HTR-8/SVneo (cell line): Measurements from ENCODE around the gene AQR.
"Not testable (repeated sequence)": the region's sequence is repeated elsewhere in the genome, so short reads cannot be mapped to it uniquely, and the experiment has no call there.

ENCODE experiments used
- DNase-seq: peaks from one replicate; pipeline ENCODE4 v3.0.0; 2011; ENCODE audit warnings: low spot score, mixed read lengths; ENCODE audit not compliant: insufficient read length
- FAIRE-seq: peaks from 2 replicates; lab custom pipeline; 2011; peaks lifted over from hg19 to GRCh38; lab: Jason Lieb, UNC

Gene AQR

DNA sequence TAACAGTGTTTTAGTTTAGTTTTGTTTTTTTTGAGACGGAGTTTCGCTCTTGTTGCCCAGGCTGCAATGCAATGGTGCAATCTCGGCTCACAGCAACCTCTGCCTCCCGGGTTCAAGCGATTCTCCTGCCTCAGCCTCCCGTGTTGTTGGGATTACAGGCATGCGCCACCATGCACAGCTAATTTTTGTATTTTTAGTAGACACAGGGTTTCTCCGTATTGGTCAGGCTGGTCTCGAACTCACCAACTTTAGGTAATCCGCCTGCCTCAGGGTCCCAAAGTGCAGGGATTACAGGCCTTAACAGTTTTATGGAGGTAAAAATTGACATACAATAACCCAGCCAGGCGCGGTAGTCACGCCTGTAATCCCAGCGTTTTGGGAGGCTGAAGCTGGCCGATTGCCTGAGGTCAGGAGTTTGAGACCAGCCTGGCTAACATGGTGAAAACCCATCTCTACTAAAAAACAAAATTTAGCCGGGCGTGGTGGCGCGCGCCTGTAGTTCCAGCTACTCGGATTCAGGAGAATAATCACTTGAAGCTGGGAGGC lies 629 bp upstream of the AQR start:
- not testable (repeated sequence) for DNase-seq, FAIRE-seq

DNA sequence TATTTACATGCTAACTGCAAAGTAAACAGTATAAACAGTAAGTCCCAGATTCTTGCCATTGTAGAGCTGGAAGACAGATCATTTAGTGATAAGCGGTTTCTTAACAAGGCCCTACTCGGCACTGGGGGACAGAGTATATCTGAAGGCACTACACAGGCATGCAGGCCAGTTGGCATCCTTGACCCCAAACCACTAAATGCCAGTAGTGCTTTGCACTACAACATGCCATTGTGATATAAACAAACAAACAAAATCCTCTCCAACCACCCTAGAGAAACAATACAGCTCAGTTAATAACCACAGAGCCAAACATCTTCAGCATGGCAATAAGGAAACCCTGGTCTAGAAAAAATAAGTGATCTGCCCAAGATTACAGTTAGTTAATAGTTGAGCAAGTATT lies 5.3 kb downstream of the AQR start:
- FAIRE-seq: no peak
- no peak for DNase-seq

DNA sequence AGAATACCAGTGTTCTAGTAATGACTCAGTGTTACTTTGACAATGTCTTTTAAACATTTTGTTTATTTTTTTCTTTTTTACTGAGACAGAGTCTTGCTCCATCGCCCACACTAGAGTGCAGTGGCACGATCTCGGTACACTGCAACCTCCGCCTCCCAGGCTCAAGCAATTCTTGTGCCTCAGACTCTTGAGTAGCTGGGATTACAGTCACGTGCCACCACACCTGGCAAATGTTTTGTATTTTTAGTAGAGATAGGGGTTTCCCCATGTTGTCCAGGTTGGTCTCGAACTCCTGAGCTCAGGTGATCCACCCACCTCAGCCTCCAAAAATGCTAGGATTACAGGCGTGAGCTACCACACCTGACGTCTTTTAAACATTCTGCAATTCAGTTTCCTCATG lies 15.7 kb downstream of the AQR start:
- FAIRE-seq (no peak), DNase-seq (no peak)

DNA sequence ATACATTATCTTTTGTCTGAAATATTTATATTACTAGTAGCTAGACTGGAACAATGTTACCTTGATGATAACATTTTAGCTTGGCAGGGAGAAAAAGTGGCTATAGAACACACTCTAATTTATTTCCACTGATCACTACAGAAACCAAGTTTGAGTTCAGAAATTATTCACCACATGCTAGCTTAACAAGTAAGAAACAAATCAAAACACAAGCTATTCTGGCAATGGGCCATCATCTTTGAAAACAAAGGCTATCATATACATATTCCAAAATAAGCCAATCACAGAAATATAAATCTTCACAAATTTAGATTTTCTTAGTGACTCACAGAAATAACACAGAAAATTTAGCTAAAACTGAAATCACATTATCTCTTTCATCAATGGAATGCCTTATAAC lies 17.1 kb downstream of the AQR start:
- no peak for FAIRE-seq
- no peak for DNase-seq

DNA sequence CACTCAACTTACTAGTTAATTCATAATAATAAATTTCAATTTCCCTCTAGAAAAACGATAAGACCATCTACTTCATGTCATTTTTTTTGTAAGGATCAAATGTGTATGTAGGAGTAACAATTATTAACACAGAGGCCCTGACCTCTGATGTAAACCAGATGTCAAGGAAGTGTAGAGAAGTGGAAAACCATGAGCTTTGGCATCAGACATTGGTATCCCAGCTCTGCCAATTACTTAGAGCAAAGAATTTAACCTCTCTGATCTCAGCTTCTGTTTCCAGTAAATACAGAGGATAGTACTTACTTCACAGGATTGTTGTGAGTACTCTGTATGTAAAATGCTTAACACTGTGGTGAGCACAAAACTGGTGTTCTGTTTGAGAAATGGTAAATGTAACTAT lies 17.5 kb downstream of the AQR start:
- FAIRE-seq: no peak
- no peak for DNase-seq

DNA sequence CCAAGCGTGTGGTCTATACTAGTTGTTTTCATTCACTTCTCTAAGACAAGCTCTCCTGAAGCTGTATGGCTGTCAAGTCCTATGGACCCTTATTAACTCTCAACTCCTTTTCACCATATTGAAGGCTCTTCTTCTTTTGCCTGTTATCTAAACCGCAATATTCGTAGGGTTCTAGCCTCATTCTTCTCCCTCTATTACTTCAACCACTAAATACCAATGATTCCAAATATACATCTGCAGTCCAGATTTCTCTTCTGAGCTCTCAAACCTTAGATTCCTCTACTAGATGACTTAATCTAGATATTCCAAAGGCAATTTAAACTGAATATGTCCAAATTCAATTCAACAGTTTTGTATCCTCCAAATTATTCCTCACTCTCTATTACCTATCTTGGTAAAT lies 24.6 kb downstream of the AQR start:
- FAIRE-seq (no peak), DNase-seq (no peak)

DNA sequence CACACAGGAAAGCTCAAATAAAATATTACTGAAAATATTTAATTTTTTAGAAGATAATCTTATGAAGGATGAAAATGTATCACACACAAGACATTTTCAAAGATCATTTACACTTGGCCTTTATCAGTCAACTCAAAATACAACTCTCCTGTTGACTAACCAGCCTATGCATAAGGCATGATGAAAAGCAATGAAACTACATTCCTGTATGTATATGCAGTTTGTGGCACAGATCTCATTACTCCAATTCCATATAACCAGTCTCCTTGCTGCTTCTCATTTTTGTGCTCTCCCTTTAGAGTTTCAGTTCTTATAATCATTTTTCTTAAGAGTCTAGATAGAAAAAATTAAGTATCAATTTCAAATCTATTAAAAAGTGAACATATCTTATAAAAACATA lies 25.8 kb downstream of the AQR start:
- FAIRE-seq (no peak), DNase-seq (no peak)

DNA sequence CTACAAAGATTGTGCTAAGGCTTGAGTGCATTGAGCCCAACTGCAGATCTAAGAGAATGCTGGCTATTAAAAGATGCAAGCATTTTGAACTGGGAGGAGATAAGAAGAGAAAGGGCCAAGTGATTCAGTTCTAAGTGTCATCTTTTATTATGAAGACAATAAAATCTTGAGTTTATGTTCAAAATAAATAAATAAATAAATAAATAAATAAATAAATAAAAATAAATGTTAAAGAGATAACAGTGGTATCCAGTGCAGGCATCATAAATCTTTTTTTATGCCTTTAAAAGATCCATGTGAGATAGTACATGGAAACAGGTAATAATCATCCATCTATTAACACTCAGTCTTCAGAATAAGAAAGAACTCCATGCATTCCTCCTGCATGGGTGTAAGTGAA lies 26.3 kb downstream of the AQR start:
- not testable (repeated sequence) for DNase-seq, FAIRE-seq

DNA sequence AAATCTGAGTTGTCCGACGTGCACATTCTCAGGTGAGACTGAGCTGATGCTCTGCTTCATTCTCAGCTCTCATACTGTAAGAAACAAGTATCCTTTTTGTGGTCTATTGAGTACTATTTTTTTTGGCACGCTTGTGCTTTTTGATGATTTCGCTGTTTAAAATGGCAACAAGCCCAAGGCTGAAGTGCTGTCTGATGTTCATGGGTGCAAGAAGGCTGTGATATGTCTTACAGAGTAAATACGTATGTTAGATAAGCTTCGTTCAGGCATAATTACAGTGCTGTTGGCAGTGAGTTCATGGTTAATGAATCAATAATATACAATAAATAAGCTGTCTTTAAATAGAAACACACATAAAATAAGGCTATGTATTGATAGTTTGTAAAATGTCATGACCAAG lies 27.2 kb downstream of the AQR start:
- DNase-seq (no peak), FAIRE-seq (no peak)

DNA sequence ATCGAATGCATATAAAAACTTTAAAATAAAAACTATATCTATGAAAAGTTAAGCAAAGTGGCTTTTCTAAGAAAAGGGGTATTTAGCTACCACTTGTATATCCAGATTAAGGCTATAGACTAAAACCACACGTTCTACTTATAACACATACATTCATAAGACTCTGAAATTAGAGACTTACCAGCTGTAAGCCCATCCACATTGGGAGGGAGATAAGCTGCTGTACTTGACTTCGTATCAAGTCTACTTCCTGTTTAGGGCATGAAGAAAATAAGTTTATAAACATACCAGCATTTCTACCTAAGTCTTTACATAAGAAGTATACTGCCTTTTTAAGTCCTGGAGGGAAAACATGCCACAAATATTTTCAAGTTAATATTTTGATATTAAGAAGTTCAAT lies 27.7 kb downstream of the AQR start:
- no peak for FAIRE-seq

DNA sequence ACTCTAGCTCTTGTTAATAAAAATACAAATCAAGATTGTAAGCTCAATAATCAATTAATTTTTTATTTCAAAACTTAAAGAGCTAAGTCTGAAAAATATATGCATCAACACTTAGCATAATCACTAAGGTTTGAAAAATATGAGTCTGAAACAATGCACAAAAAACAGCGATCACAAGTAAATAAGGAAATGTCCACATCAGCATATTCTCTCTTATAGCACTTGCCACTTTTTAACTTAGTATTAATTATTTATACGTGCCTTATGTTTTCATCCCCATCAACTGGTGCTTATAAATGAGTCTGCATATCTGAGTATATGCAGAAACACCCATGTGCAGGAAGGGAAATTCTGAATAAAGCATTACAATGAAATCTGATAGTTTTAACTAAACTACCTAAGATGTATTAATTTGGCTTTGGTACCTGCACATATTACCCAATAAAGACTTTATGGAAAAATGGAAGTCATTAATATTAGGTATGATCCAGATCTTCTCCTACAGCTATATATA lies 28.3 kb downstream of the AQR start:
- FAIRE-seq: no peak
- DNase-seq: no peak

More for the DNA sequence above, 27.7 kb downstream of the AQR start:
- DNase-seq: no peak

DNA sequence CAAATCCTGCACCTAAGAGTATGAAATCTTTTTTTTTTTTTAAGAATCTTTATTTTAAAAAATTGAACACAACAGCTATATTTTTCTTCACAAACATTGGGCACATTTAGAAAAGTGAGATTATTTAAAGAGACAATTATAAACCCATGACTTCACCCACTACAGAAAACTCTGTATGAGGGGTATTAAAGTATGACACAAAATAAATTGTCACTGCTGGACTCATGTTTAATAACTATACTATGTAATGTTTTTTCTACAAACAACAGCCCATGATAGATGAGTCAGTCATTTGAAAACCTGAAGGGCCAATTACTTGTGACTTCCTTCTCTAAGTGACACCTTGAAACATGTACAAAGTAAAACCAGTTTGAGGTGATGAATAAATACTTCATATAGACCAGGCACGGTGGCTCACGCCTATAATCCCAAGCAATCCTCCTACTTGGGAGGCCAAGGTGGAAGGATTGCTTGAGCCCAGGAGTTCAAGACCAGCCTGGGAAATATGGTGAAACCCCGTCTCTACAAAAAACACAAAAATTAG lies 36.0 kb downstream of the AQR start:
- no peak for FAIRE-seq
- DNase-seq: no peak

DNA sequence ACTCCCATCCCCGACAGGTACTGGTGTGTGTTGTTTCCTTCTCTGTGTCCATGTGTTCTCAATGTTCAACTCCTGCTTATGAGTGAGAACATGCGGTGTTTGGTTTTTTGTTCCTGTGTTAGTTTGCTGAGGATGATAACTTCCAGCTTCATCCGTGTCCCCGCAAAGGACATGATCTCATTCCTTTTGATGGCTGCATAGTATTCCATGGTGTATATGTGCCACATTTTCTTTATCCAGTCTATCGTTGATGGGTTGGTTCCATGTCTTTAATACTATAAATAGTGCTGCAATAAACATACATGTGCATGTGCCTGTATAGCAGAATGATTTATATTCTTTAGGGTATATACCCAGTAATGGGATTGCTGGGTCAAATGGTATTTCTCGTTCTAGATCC lies 41.2 kb downstream of the AQR start:
- DNase-seq, FAIRE-seq: not testable (repeated sequence)

DNA sequence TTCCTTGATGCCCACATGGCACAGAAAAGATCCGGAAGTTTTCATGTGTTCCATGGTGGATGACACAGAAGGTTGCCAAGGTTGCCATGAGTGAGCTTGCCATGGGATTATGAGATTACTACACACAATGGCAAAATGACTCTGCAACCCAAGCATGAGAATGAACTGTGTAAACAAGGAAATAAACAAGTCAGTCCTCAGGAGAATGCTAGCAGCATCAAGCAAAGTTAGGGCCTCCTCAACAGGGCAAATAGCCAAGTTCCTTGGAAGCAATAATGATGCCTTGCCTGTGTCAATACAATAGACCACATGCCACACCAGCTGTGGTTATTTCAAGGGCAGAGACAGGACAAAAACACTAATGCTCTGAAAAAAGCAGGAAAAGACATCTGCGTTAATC lies 41.8 kb downstream of the AQR start:
- no peak for FAIRE-seq
- no peak for DNase-seq

DNA sequence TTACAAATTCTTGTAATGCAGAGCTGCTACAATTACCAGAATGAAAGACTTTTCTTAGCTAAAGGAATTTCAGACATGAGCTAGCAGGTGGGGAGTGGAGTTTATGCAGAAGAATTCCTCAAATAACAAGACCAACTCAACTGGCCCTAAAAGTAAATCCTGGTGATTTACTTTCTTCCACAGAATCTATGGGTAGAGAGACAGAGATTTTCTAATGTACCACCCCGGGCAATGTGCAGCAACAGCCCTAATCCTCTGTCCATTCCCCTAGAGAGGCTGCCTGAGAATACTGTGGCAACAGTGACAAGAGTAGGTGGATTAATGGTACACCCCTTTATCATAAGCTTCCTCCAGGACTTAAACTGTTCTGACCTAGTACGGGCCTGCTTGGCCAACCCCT lies 55.2 kb downstream of the AQR start:
- FAIRE-seq: no peak
- no peak for DNase-seq

DNA sequence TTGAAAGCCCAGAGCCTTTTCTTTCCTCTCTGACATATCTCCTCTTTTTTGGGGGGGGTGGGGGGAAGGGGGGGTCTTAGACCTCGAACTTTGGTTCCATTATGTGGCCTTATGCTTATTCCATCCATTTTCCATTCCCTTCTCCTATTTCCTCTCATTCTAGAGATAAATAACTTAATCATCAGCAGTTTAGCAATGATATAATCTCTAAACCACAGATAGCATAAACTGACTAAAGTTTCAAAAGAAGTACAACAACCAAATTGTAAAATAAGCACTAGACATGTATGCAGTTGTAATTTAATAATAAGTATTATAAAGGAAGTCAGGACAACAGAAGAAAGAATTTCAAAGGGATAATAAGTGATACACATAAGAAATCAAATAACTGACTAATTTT lies 64.5 kb downstream of the AQR start:
- DNase-seq (no peak), FAIRE-seq (no peak)

DNA sequence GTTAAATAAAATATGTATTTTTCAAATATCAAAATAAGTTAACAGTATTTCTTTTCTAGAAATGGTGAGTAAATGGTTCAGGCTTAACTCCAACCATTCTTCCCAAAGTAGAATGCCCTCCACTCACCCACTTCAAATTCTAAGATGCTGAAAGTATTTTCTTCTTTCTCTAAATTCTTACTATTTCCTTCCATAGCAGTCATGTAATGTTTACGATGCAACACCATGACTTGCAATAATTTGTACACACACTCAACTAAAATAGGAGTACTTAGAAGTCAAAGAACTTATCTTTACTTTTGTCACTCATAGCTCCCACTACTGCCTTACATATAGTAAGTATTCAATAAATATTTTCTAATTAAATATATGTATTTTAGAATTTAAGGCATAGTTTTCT lies 65.0 kb downstream of the AQR start:
- DNase-seq: no peak
- no peak for FAIRE-seq

DNA sequence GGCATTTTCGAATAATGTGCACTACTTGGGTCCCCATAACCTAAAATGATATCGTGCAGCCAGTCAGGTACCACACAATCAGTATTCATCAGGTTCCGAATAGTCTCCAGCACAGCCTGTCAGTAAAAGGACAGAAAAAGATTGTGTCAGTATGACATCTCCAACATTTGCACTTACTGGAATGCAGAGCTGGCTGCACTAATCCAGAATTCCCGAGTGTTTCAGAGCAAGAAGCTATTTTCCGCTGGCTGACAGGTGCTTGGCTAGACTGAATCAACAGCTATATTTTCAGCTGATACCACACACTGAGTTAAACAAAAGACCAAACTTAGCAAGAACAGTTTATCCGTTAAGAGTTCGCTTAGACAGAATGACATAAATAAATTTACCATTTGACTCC lies 68.8 kb downstream of the AQR start:
- DNase-seq: no peak
- no peak for FAIRE-seq

DNA sequence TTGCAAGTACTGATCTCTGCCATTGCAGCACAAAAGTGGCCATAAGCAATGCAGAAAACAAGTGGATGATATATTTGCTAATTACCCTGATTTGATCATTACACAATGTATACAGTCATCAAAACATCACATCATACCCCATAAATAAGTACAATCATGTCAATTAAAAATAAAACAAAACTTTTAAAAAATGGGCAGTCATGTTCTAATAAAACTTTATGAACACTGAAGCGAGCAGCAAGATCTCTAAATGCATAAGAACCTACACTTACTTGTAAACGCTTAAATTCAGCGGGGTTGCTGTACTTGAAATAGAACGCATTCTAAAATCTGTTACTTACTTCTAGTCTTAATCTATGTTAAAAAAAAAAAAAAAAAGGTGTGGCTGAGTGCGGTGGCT lies 73.4 kb downstream of the AQR start:
- no peak for FAIRE-seq
- DNase-seq: no peak

DNA sequence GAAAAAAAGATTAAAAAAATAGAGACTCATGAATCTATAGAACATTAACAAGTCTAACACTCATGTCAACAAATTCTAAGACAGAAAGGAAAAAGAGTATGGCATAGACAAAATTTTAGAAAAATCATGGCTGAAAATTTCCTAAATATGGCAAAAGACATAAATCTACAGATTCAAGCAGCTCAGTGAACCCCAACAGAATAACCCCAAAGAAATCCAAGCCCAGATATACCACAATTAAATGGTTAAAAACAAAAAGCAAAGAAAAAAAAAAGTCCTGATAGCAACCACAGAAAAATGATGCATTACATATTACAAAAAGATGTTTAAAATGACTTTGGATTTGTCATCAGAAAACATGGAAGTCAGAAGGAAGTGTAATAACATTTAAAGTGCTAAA lies 75.6 kb downstream of the AQR start:
- DNase-seq (no peak), FAIRE-seq (no peak)

DNA sequence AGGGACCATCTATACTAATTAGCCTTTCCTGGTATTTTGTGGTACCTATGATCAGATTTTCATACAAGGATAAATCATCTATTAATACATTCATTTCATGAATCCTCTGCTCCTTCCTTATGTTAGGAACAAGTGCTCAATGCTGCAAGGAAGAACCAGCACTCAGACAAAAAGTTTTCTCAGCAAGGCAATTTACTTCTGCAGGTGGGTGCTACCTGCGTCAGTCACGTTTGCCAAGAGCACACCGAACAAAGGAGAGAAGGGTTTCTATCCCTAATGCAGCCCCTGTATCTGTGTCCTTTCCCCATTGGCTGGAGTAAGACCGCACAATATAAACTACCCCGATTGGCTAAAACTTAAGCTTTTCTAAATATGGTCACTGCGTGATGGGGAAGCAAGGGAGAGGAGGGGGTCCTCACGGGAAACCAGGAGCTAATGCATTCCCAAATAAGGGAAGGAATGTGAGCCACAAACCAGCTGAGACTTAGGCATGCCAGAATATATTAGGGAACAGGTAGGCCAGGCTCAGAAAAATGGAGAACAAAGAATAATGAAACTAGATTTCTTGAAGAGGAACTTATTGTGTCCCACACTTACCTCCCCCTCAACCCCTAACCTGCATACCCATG lies 76.5 kb downstream of the AQR start:
- no peak for FAIRE-seq
- no peak for DNase-seq

DNA sequence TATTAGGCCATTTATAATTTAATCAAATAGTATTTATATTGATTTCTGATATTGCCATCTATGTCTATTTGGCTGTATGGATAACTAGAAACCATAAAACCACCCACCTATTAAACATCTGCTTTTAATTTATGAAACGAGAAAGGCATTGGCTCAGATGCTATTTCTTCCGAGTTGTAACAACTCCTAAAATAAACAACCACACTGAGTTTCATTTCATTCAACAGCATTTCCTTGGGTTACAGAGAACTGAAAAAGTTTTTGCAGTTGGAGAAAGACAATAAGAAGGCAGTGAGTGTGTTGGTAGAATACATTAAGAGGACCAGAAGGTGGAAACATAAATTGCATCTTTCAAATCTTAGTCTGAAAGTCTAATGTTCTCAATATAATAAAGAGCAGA lies 79.1 kb downstream of the AQR start:
- FAIRE-seq (no peak), DNase-seq (no peak)
